ENCODE data around the gene PLSCR1. TPM values are rescaled to one million over a fixed set of nuclear protein-coding genes. Genes with fewer than 3 reads are reported as not detected.
A peak's percentile ranks its signal among the peaks of the same experiment; 100 is the strongest.

The PLSCR1 gene
- total RNA-seq, 2 donors from 2014 or later: 35.0 to 90.1 TPM

DNA sequence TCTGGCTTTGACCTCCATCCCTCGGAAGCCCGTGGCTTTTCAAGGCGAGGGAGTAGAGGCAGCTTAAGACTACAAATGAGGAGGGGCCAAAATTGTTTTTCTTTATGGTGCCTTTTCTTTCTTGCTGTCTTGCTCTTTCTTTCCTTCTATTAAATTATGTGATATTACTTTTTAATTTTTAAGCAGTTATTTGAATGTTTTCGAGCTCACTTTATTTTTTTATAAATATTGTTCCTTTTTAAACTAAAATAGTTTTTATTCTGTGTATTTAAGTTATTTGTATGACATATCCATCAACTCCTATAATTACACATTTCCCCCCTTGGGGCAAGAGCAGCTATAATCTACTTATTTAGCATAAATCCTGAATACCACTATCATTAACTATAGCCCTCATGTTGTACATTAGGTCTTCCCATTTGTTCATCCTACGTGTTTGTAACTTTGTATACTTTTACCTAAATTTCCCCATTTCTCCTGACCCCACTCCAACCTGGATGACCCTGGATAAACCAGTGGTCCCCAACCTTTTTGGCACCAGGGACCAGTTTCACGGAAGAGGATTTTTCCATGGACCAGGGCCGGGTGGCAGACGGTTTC, 622 bp upstream of the PLSCR1 start:
- no peaks in the 10 kb centered on the region for H3K36me3 ChIP-seq
- peak overlapping the region; percentile 66 to 69 for H3K4me3 ChIP-seq
- 55% methylated on average over 8 of the region's 8 CpGs for WGBS
- TF ChIP-seq, protein P1, sequence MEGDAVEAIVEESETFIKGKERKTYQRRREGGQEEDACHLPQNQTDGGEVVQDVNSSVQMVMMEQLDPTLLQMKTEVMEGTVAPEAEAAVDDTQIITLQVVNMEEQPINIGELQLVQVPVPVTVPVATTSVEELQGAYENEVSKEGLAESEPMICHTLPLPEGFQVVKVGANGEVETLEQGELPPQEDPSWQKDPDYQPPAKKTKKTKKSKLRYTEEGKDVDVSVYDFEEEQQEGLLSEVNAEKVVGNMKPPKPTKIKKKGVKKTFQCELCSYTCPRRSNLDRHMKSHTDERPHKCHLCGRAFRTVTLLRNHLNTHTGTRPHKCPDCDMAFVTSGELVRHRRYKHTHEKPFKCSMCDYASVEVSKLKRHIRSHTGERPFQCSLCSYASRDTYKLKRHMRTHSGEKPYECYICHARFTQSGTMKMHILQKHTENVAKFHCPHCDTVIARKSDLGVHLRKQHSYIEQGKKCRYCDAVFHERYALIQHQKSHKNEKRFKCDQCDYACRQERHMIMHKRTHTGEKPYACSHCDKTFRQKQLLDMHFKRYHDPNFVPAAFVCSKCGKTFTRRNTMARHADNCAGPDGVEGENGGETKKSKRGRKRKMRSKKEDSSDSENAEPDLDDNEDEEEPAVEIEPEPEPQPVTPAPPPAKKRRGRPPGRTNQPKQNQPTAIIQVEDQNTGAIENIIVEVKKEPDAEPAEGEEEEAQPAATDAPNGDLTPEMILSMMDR (IDR thresholded peaks at IDR 0.05): no peak
- TF ChIP-seq POLR2A (IDR thresholded peaks at IDR 0.05): no peak
- TF ChIP-seq POLR2AphosphoS5 (IDR thresholded peaks at IDR 0.05): no peak
- peak overlapping the region; percentile 94 to 95 for H3K27ac ChIP-seq
- H3K27me3 ChIP-seq (replicated peaks; ENCODE audit: insufficient read depth): no peaks in the 10 kb centered on the region
- H3K4me1 ChIP-seq (replicated peaks): no peaks in the 10 kb centered on the region
- no peaks in the 10 kb centered on the region for H3K9me3 ChIP-seq
- DNase-seq (ENCODE audit: low spot score): no peak
- intact Hi-C loops (cut with DNase I): no loop called here

GRCh38 chr3:146543461-146544001, 876 bp downstream of the PLSCR1 start:
- Histone ChIP-seq H3K4me1 (replicated peaks) (no peaks in the 10 kb centered on the region), H3K4me3 (peak overlapping the region; percentile 66 to 69), H3K27ac (peak overlapping the region; percentile 94 to 95), H3K27me3 (replicated peaks; ENCODE audit: insufficient read depth) (no peaks in the 10 kb centered on the region), H3K9me3 (no peaks in the 10 kb centered on the region), H3K36me3 (no peaks in the 10 kb centered on the region)
- TF ChIP-seq POLR2A (IDR thresholded peaks at IDR 0.05): no peak
- TF ChIP-seq, protein P1 (IDR thresholded peaks at IDR 0.05): no peak
- peak; percentile 7 for TF ChIP-seq POLR2AphosphoS5 (IDR thresholded peaks at IDR 0.05)
- WGBS: 5% methylated on average over 10 of the region's 10 CpGs
- DNase-seq (ENCODE audit: low spot score): peak; percentile 20
- intact Hi-C loops (cut with DNase I): no loop called here

- DNase-seq (ENCODE audit: low spot score): no peak
- Histone ChIP-seq H3K27ac (peak overlapping the region; percentile 94 to 95), H3K4me1 (replicated peaks) (no peaks in the 10 kb centered on the region), H3K27me3 (replicated peaks; ENCODE audit: insufficient read depth) (no peaks in the 10 kb centered on the region), H3K4me3 (peak overlapping the region; percentile 66 to 69), H3K36me3 (no peaks in the 10 kb centered on the region), H3K9me3 (no peaks in the 10 kb centered on the region)
- intact Hi-C loops (cut with DNase I): no loop called here
- 48% methylated on average over 2 of the region's 2 CpGs for WGBS
- no peak for TF ChIP-seq POLR2A (IDR thresholded peaks at IDR 0.05)
- TF ChIP-seq POLR2AphosphoS5 (IDR thresholded peaks at IDR 0.05): no peak
- TF ChIP-seq, protein P1 (IDR thresholded peaks at IDR 0.05): no peak
These were observed 1.4 kb downstream of the PLSCR1 start for GRCh38 chr3:146542978-146543377.

GRCh38 chr3:146542179-146542578, 2.2 kb downstream of the PLSCR1 start:
- Histone ChIP-seq H3K27ac (no peak overlapping the region), H3K36me3 (no peaks in the 10 kb centered on the region), H3K9me3 (no peaks in the 10 kb centered on the region), H3K27me3 (replicated peaks; ENCODE audit: insufficient read depth) (no peaks in the 10 kb centered on the region), H3K4me3 (no peak overlapping the region), H3K4me1 (replicated peaks) (no peaks in the 10 kb centered on the region)
- WGBS: 76% methylated on average over 2 of the region's 2 CpGs
- intact Hi-C loops (cut with DNase I): no loop called here
- TF ChIP-seq, protein P1 (IDR thresholded peaks at IDR 0.05): no peak
- TF ChIP-seq POLR2AphosphoS5 (IDR thresholded peaks at IDR 0.05): no peak
- no peak for TF ChIP-seq POLR2A (IDR thresholded peaks at IDR 0.05)
- DNase-seq (ENCODE audit: low spot score): no peak

DNA sequence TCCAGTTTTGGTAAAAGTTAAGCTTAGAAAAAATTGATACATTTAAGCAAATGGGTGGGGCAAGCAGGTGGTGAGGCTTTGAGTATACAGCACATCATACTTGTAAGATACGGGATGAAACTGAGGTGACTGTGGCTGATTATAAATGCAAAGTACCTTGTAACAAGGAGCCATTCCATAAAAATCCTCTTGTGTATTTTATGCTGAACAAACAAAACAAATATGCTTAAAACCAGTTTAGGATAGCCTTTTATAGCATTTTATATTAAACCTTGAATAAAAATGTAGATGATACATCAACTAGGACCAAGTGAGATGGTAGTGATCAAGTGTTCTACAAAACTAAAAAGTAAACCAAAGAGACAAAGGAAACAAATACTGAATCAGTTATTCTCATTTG, 3.4 kb downstream of the PLSCR1 start:
- H3K27ac ChIP-seq: no peak overlapping the region
- H3K27me3 ChIP-seq (replicated peaks; ENCODE audit: insufficient read depth): no peaks in the 10 kb centered on the region
- intact Hi-C loops (cut with DNase I): no loop called here
- TF ChIP-seq POLR2AphosphoS5 (IDR thresholded peaks at IDR 0.05) (no peak), POLR2A (IDR thresholded peaks at IDR 0.05) (no peak)
- TF ChIP-seq, protein P1 (IDR thresholded peaks at IDR 0.05): no peak
- no peak overlapping the region for H3K4me3 ChIP-seq
- 62% methylated on average over 1 of the region's 1 CpG for WGBS
- H3K36me3 ChIP-seq: no peaks in the 10 kb centered on the region
- no peaks in the 10 kb centered on the region for H3K9me3 ChIP-seq
- no peak for DNase-seq (ENCODE audit: low spot score)
- no peaks in the 10 kb centered on the region for H3K4me1 ChIP-seq (replicated peaks)

All from prostate gland (tissue), 2 donors.